ENCODE data around the gene GNA12. TPM values are rescaled to one million over a fixed set of nuclear protein-coding genes. Genes with fewer than 3 reads are reported as not detected.

GNA12 gene
- total and polyA plus RNA-seq, 9 of the 15 experiments (the other 6 are each of a cell fraction or from before 2014, with no cell fraction given) = 0.65 to 32.7 (median 9.6) TPM

DNA sequence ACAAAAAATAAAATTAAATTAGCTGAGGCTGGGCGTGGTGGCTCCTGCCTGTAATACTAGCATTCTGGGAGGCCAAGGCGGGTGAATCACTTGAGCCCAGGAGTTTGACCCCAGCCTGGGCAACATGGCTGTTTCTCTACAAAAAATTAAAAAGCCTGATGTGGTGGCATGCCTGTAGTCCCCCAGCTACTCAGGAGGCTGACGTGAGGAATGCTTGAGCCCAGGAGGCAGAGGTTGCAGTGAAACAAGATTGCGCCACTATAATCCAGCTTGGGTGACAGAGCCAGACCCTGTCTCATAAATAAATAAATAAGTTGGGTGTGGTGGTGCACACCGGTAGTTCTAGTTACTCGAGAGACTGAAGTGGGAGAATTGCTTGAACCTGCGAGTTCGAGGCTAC is 65.1 kb downstream of the GNA12 start:
- no peaks in the 10 kb centered on the region; a peak in 1 of 5 replicates for H3K4me1 ChIP-seq (replicated peaks in 1 of 2; ENCODE audit: control insufficient read depth in 2 of 2, insufficient read depth in 2 of 2, low read length in 2 of 2)
- no peaks in the 10 kb centered on the region for H3K79me2 ChIP-seq (ENCODE audit: control insufficient read depth, insufficient read depth, low read length)
- BruUV-seq (replicated peaks) = no TSS peak
- ChIA-PET POLR2A (interaction anchor here (0.7 to 2.2 kb wide), 2 partner anchors 8 to 79 kb away, joined by 4 read pairs; no protein-coding TSS in a partner anchor), CTCF (ENCODE audit: low intra/inter-chr PET ratio) (no interaction called here)
- DNase-seq (ENCODE audit: extremely low read depth in 1 of 4, low spot score in 3 of 4) (no peak), FAIRE-seq (no peak), ATAC-seq (no peak)
- intact Hi-C loops (cut with micrococcal nuclease) = no loop called here
- no peak overlapping the region for H3K4me3 ChIP-seq
- no peak overlapping the region for H3K4me2 ChIP-seq (ENCODE audit: insufficient read depth, low read length)
- H3K27ac ChIP-seq (ENCODE audit: extremely low read depth, low read depth, low read length) = no peak overlapping the region
- H2AFZ ChIP-seq (ENCODE audit: low read depth, low read length) = no peak overlapping the region
- H3K9me1 ChIP-seq (ENCODE audit: control insufficient read depth, insufficient read depth, low read length) = no peaks in the 10 kb centered on the region
- WGBS (ENCODE audit: insufficient coverage, low coverage, missing lambda C conversion rate) = 73% methylated on average over 8 of the region's 8 CpGs
- H3K27me3 ChIP-seq (ENCODE audit: control insufficient read depth in 2 of 2, insufficient read depth in 2 of 2, low read length in 2 of 2) = no peaks in the 10 kb centered on the region
- no peaks in the 10 kb centered on the region for H3K9me3 ChIP-seq (replicated peaks; ENCODE audit: control insufficient read depth, insufficient read depth, low read depth, low read length)
- no peak overlapping the region for H3K9ac ChIP-seq (ENCODE audit: insufficient read depth in 1 of 2, low read depth in 2 of 2, low read length in 2 of 2)
- no peaks in the 10 kb centered on the region for H4K20me1 ChIP-seq (replicated peaks; ENCODE audit: control insufficient read depth, insufficient read depth, low read length)
- no peak for TF ChIP-seq ZC3H4 (CRISPR knock-in tag; IDR thresholded peaks at IDR 0.05; ENCODE audit: borderline replicate concordance)
- TF ChIP-seq SMAD3 (CRISPR knock-in tag; conservative IDR thresholded peaks at IDR 0.05) = no peak
- no peak for TF ChIP-seq KLF10 (CRISPR knock-in tag; IDR thresholded peaks at IDR 0.05)
- TF ChIP-seq DEAF1 (CRISPR knock-in tag; IDR thresholded peaks at IDR 0.05) = no peak
- in situ Hi-C loops (cut with MboI) = no loop called here
- no peaks in the 10 kb centered on the region for H3K36me3 ChIP-seq (ENCODE audit: control insufficient read depth, insufficient read depth, low read length)

All from K562 (cell line).